Neural cell (in vitro differentiated cells): Measurements from ENCODE around the gene OBSCN. TPM values are rescaled to one million over a fixed set of nuclear protein-coding genes. Genes with fewer than 3 reads are reported as not detected.

ENCODE experiments used
- H2AFZ ChIP-seq: fragments of 200-600, 300-800 bp; sonication (generic), shearing (Covaris generic); 2 replicates; pipeline ENCODE4 v1.6.0; 2014; ENCODE audit warnings: low read depth, mild to moderate bottlenecking, antibody characterized with exemption, low read length, moderate library complexity
- H3F3A ChIP-seq: fragments of 200-600 bp; shearing (Covaris generic); 2 replicates; pipeline ENCODE4 v1.6.1; 2016; ENCODE audit warnings: mild to moderate bottlenecking, moderate library complexity, mixed read lengths, antibody characterized with exemption, low read length; ENCODE audit not compliant: insufficient read depth, poor library complexity, severe bottlenecking
- H3K27ac ChIP-seq: fragments of 200-600, 300-800 bp; sonication (generic), shearing (Covaris generic); 2 replicates; pipeline ENCODE4 v1.5.1; 2014; ENCODE audit warnings: mild to moderate bottlenecking, low read length, moderate library complexity
- H3K27me3 ChIP-seq: fragments of 300-800, 200-600 bp; sonication (generic), shearing (Covaris generic); 2 replicates; pipeline ENCODE4 v1.6.0; 2014; ENCODE audit warnings: mild to moderate bottlenecking, low read depth, low read length, moderate library complexity; ENCODE audit not compliant: insufficient read depth
- H3K36me3 ChIP-seq: fragments of 300-800, 200-600 bp; sonication (generic), shearing (Covaris generic); 2 replicates; pipeline ENCODE4 v1.5.1; 2014; ENCODE audit warnings: mild to moderate bottlenecking, antibody characterized with exemption, low read length, moderate library complexity; ENCODE audit not compliant: insufficient read depth
- H3K4me2 ChIP-seq: fragments of 300-800, 200-600 bp; sonication (generic), shearing (Covaris generic); 2 replicates; pipeline ENCODE4 v1.6.0; 2014; ENCODE audit warnings: mild to moderate bottlenecking, low read length
- H3K4me3 ChIP-seq: fragments of 300-800, 200-600 bp; sonication (generic), shearing (Covaris generic); 2 replicates; pipeline ENCODE4 v1.5.1; 2014; ENCODE audit warnings: mild to moderate bottlenecking, low read length, moderate library complexity
- H3K79me2 ChIP-seq: fragments of 200-600 bp; shearing (Covaris generic); replicated peaks from 2 replicates; pipeline ENCODE4 v1.6.0; 2014; ENCODE audit warnings: mild to moderate bottlenecking, low read length, moderate library complexity; ENCODE audit not compliant: insufficient read depth
- H3K9ac ChIP-seq: fragments of 300-800, 200-600 bp; sonication (generic), shearing (Covaris generic); 2 replicates; pipeline ENCODE4 v1.6.1; 2016; ENCODE audit warnings: mild to moderate bottlenecking, low read length, mixed read lengths
- H3K9me2 ChIP-seq: fragments of 200-600 bp; shearing (Covaris generic); 2 replicates; pipeline ENCODE4 v1.6.1; 2016; ENCODE audit warnings: mild to moderate bottlenecking, low read length, mixed read lengths; ENCODE audit not compliant: insufficient read depth
- H3K9me3 ChIP-seq: fragments of 200-600, 300-800 bp; sonication (generic), shearing (Covaris generic); 2 replicates; pipeline ENCODE4 v1.6.1; 2016; ENCODE audit warnings: mild to moderate bottlenecking, mixed run types, low read length, moderate library complexity, mixed read lengths
- H4K20me1 ChIP-seq: fragments of 200-600 bp; shearing (Covaris generic); 2 replicates; pipeline ENCODE4 v1.6.1; 2016; ENCODE audit warnings: mild to moderate bottlenecking, mixed run types; ENCODE audit not compliant: insufficient read depth
- EP300 ChIP-seq: fragments of 450-650 bp; conservative IDR thresholded peaks from 2 replicates; pipeline ENCODE4 v1.6.1; 2014; ENCODE audit warnings: antibody characterized with exemption, mild to moderate bottlenecking, moderate library complexity; ENCODE audit not compliant: poor library complexity, severe bottlenecking
- EZH2 ChIP-seq: fragments of 200-600, 300-800 bp; shearing (Covaris generic), sonication (generic); IDR thresholded peaks from 2 replicates; pipeline ENCODE4 v1.6.1; 2014; ENCODE audit warnings: antibody characterized with exemption, low read length, borderline replicate concordance, mild to moderate bottlenecking; ENCODE audit not compliant: insufficient read depth, poor library complexity, severe bottlenecking
- MXI1 ChIP-seq: fragments of 450-650 bp; conservative IDR thresholded peaks from 2 replicates; pipeline ENCODE4 v1.6.1; 2014; ENCODE audit warnings: antibody characterized with exemption, mild to moderate bottlenecking; ENCODE audit not compliant: poor library complexity, severe bottlenecking
- REST ChIP-seq: IDR thresholded peaks from 2 replicates; pipeline ENCODE4 v1.6.1; 2012; ENCODE audit warnings: borderline replicate concordance
- SMC3 ChIP-seq: fragments of 450-650 bp; conservative IDR thresholded peaks from 2 replicates; pipeline ENCODE4 v1.6.1; 2014; ENCODE audit warnings: antibody characterized with exemption, mild to moderate bottlenecking, moderate library complexity; ENCODE audit not compliant: poor library complexity
- polyA plus RNA-seq: library from polyadenylated mRNA; depleted of rRNA; stranded (reverse); fragments of >200 nt; gene quantifications from 2 replicates; pipeline ENCODE4 v1.2.3, GENCODE V29; 2014

OBSCN gene
- polyA plus RNA-seq, 1 donor from 2014 or later = 7.2 TPM

- Histone ChIP-seq H4K20me1 (no peaks in the 10 kb centered on the region), H3K27ac (no peak overlapping the region), H3F3A (no peaks in the 10 kb centered on the region), H3K27me3 (no peaks in the 10 kb centered on the region), H3K9me2 (no peaks in the 10 kb centered on the region), H3K79me2 (no peaks in the 10 kb centered on the region), H2AFZ (no peak overlapping the region), H3K36me3 (no peaks in the 10 kb centered on the region), H3K9ac (no peak overlapping the region), H3K4me3 (no peak overlapping the region), H3K4me2 (no peak overlapping the region), H3K9me3 (no peaks in the 10 kb centered on the region)
- no peak for TF ChIP-seq SMC3
- TF ChIP-seq EZH2 = no peak
- no peak for TF ChIP-seq REST
- no peak for TF ChIP-seq MXI1
- no peak for TF ChIP-seq EP300
These were observed 186.1 kb downstream of the OBSCN start for GRCh38 chr1:228393811-228394570.

GRCh38 chr1:228394571-228395394, 186.9 kb downstream of the OBSCN start:
- no peaks in the 10 kb centered on the region for H3K27me3 ChIP-seq
- no peaks in the 10 kb centered on the region for H3K9me2 ChIP-seq
- H3K4me2 ChIP-seq = no peak overlapping the region
- no peak overlapping the region for H2AFZ ChIP-seq
- no peak overlapping the region for H3K4me3 ChIP-seq
- no peak overlapping the region for H3K9ac ChIP-seq
- H4K20me1 ChIP-seq = no peaks in the 10 kb centered on the region
- no peak overlapping the region for H3K27ac ChIP-seq
- H3K36me3 ChIP-seq = no peaks in the 10 kb centered on the region
- TF ChIP-seq MXI1 (no peak), EZH2 (no peak)
- H3K9me3 ChIP-seq = no peaks in the 10 kb centered on the region
- no peaks in the 10 kb centered on the region for H3K79me2 ChIP-seq
- H3F3A ChIP-seq = no peaks in the 10 kb centered on the region
